GM12878 (cell line): ENCODE results near the gene LRRC27.

Experiments used
- EP300 ChIP-seq, 2 experiments: fragments of 150-350 bp in 1 of 2; IDR thresholded peaks; 2 replicates each; pipeline ENCODE4 v1.6.1; 2011 to 2012; ENCODE audit warnings: low read depth in 2 of 2, low read length in 2 of 2, borderline replicate concordance in 1 of 2, improper control_type of control experiment in 1 of 2, inconsistent platforms in 1 of 2; ENCODE audit not compliant: control insufficient read depth in 1 of 2
- FOXM1 ChIP-seq: IDR thresholded peaks from 2 replicates; pipeline ENCODE4 v1.6.1; 2012; ENCODE audit warnings: low read depth, mild to moderate bottlenecking, inconsistent platforms, low read length, moderate library complexity
- HCFC1 ChIP-seq: fragments of 150-350 bp; IDR thresholded peaks from 2 replicates; pipeline ENCODE4 v1.6.1; 2014; ENCODE audit warnings: low read length
- YY1 ChIP-seq: IDR thresholded peaks from 2 replicates; pipeline ENCODE4 v1.6.1; 2011; ENCODE audit warnings: low read depth, mild to moderate bottlenecking, low read length

DNA sequence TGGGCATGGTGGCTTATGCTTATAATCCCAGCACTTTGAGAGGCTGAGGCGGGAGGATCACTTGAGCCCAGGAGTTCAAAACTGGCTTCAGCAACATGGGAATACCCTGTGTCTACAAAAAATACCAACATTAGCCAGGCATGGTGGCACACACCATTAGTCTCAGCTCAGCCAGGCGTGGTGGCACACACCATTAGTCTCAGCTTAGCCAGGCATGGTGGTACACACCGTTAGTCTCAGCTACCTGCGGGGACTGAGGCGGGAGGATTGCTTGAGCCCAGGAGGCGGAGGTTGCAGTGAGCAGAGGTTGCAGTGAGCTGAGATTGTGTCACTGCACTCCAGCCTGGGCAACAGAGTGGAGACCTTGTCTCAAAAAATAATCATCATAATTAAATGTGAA is 9.0 kb downstream of the LRRC27 start:
- no peak for TF ChIP-seq YY1
- TF ChIP-seq EP300 (IDR thresholded peaks at IDR 0.05; ENCODE audit: borderline replicate concordance in 1 of 2, control insufficient read depth in 1 of 2, low read depth in 2 of 2, low read length in 2 of 2): no peak
- no peak for TF ChIP-seq HCFC1
- TF ChIP-seq FOXM1: no peak
